H9 (cell line): ENCODE results near the gene CRACDL. TPM values are rescaled to one million over a fixed set of nuclear protein-coding genes. Genes with fewer than 3 reads are reported as not detected.

Experiments
- DNase-seq: peaks from one replicate; pipeline ENCODE4 v3.0.0-alpha.2; 2017
- H2AFZ ChIP-seq: one replicate; pipeline ENCODE4 v1.6.1; 2013; ENCODE audit warnings: mild to moderate bottlenecking, low read length, control low read depth, moderate library complexity
- H2AK5ac ChIP-seq: 2 replicates; pipeline ENCODE4 v1.6.1; 2013; ENCODE audit warnings: low read length, control low read depth, mixed read lengths; ENCODE audit not compliant: insufficient read length
- H2BK120ac ChIP-seq: one replicate; pipeline ENCODE4 v1.6.1; 2013; ENCODE audit warnings: low read depth, mild to moderate bottlenecking, low read length, control low read depth, inconsistent platforms; ENCODE audit not compliant: poor library complexity, severe bottlenecking
- H2BK12ac ChIP-seq: 2 replicates; pipeline ENCODE4 v1.6.1; 2013; ENCODE audit warnings: low read length, control low read depth, mixed read lengths, low read depth; ENCODE audit not compliant: insufficient read length
- H2BK15ac ChIP-seq: 2 replicates; pipeline ENCODE4 v1.6.1; 2013; ENCODE audit warnings: low read depth, low read length, control low read depth
- H2BK20ac ChIP-seq: one replicate; pipeline ENCODE4 v1.6.1; 2013; ENCODE audit warnings: low read depth, mild to moderate bottlenecking, low read length, control low read depth, inconsistent platforms; ENCODE audit not compliant: poor library complexity, severe bottlenecking
- H2BK5ac ChIP-seq: 2 replicates; pipeline ENCODE4 v1.6.1; 2013; ENCODE audit warnings: low read length, control low read depth, mixed read lengths; ENCODE audit not compliant: insufficient read length
- H3K14ac ChIP-seq: 2 replicates; pipeline ENCODE4 v1.6.1; 2013; ENCODE audit warnings: low read length, control low read depth; ENCODE audit not compliant: insufficient read depth
- H3K18ac ChIP-seq: 2 replicates; pipeline ENCODE4 v1.6.1; 2013; ENCODE audit warnings: low read depth, mild to moderate bottlenecking, mixed read lengths, low read length, control low read depth; ENCODE audit not compliant: insufficient read length
- H3K23ac ChIP-seq: 2 replicates; pipeline ENCODE4 v1.6.1; 2013; ENCODE audit warnings: low read length, control low read depth, mixed read lengths, low read depth; ENCODE audit not compliant: insufficient read length
- H3K23me2 ChIP-seq: 2 replicates; pipeline ENCODE4 v1.6.1; 2013; ENCODE audit warnings: low read depth, mild to moderate bottlenecking, mixed read lengths, low read length, control low read depth; ENCODE audit not compliant: insufficient read length, poor library complexity, severe bottlenecking
- H3K27ac ChIP-seq: 2 replicates; pipeline ENCODE4 v1.5.1; 2013; ENCODE audit warnings: low read length, control low read depth, mixed read lengths, low read depth; ENCODE audit not compliant: insufficient read length
- H3K27me3 ChIP-seq: 2 replicates; pipeline ENCODE4 v1.6.1; 2013; ENCODE audit warnings: low read length, control low read depth, inconsistent platforms; ENCODE audit not compliant: insufficient read depth
- H3K4ac ChIP-seq: 2 replicates; pipeline ENCODE4 v1.6.1; 2013; ENCODE audit warnings: low read depth, mild to moderate bottlenecking, control low read depth, inconsistent platforms, low read length, moderate library complexity
- H3K4me1 ChIP-seq: 2 replicates; pipeline ENCODE4 v1.6.1; 2013; ENCODE audit warnings: low read length, control low read depth, inconsistent platforms; ENCODE audit not compliant: insufficient read depth
- H3K4me2 ChIP-seq: 2 replicates; pipeline ENCODE4 v1.6.1; 2013; ENCODE audit warnings: low read length, control low read depth, mixed read lengths; ENCODE audit not compliant: insufficient read length, insufficient read depth
- H3K56ac ChIP-seq: 2 replicates; pipeline ENCODE4 v1.6.1; 2013; ENCODE audit warnings: low read depth, mild to moderate bottlenecking, mixed read lengths, low read length, control low read depth; ENCODE audit not compliant: insufficient read length
- H3K79me1 ChIP-seq: 2 replicates; pipeline ENCODE4 v1.6.1; 2013; ENCODE audit warnings: low read depth, mild to moderate bottlenecking, moderate library complexity, low read length, control low read depth, inconsistent platforms; ENCODE audit not compliant: insufficient read depth, poor library complexity, severe bottlenecking
- H3K79me2 ChIP-seq: 2 replicates; pipeline ENCODE4 v1.6.1; 2013; ENCODE audit warnings: low read length, control low read depth, inconsistent platforms; ENCODE audit not compliant: insufficient read depth
- H3K9ac ChIP-seq: 2 replicates; pipeline ENCODE4 v1.6.1; 2013; ENCODE audit warnings: low read length, control low read depth, mixed read lengths; ENCODE audit not compliant: insufficient read length; ENCODE audit errors: extremely low read depth
- H3K9me3 ChIP-seq: one replicate; pipeline ENCODE4 v1.6.1; 2013; ENCODE audit warnings: low read depth, low read length, inconsistent platforms; ENCODE audit not compliant: control insufficient read depth
- H3T11ph ChIP-seq: one replicate; pipeline ENCODE4 v1.6.1; 2013; ENCODE audit warnings: mild to moderate bottlenecking, low read length, control low read depth, inconsistent platforms
- H4K20me1 ChIP-seq: one replicate; pipeline ENCODE4 v1.6.1; 2013; ENCODE audit not compliant: control insufficient read depth, insufficient read length, insufficient read depth
- H4K5ac ChIP-seq: 2 replicates; pipeline ENCODE4 v1.6.1; 2013; ENCODE audit warnings: low read depth, mild to moderate bottlenecking, mixed read lengths, low read length, control low read depth; ENCODE audit not compliant: insufficient read length
- H4K8ac ChIP-seq: replicated peaks from 2 replicates; pipeline ENCODE4 v1.6.1; 2013; ENCODE audit warnings: low read length, control low read depth, mixed read lengths, low read depth; ENCODE audit not compliant: insufficient read length
- H4K91ac ChIP-seq: 2 replicates; pipeline ENCODE4 v1.6.1; 2013; ENCODE audit warnings: low read depth, mild to moderate bottlenecking, moderate library complexity, mixed read lengths, low read length, control low read depth; ENCODE audit not compliant: insufficient read length
- H3K27ac Mint-ChIP-seq, 3 experiments: 2 replicates in 2 of 3; 3 replicates in 1 of 3; pipeline ENCODE4 v1.8.0; 2020 to 2021; ENCODE audit warnings: mixed read lengths in 3 of 3, mild to moderate bottlenecking in 1 of 3, moderate library complexity in 1 of 3
- H3K27me3 Mint-ChIP-seq: 2 replicates; pipeline ENCODE4 v1.8.0; 2021; ENCODE audit warnings: low read depth, mild to moderate bottlenecking, moderate library complexity, mixed read lengths
- H3K36me3 Mint-ChIP-seq, 3 experiments: 2 replicates in 2 of 3; 3 replicates in 1 of 3; pipeline ENCODE4 v1.8.0; 2020 to 2021; ENCODE audit warnings: low read depth in 3 of 3, mixed read lengths in 3 of 3; ENCODE audit not compliant: insufficient read depth in 1 of 3
- H3K4me1 Mint-ChIP-seq, 2 experiments: 2 replicates each; pipeline ENCODE4 v1.8.0; 2020; ENCODE audit warnings: mixed read lengths in 2 of 2
- H3K4me3 Mint-ChIP-seq, 2 experiments: 2 replicates in 1 of 2; 3 replicates in 1 of 2; pipeline ENCODE4 v1.8.0; 2020 to 2021; ENCODE audit warnings: mild to moderate bottlenecking in 2 of 2, mixed read lengths in 2 of 2, moderate library complexity in 1 of 2
- H3K9me3 Mint-ChIP-seq, 2 experiments: 2 replicates in 1 of 2; 3 replicates in 1 of 2; pipeline ENCODE4 v1.8.0; 2020; ENCODE audit warnings: mild to moderate bottlenecking in 2 of 2, mixed read lengths in 2 of 2, moderate library complexity in 1 of 2
- WGBS: extraction: QIAGEN DNeasy Blood & Tissue Kit; methylation state at CpG from one replicate; pipeline ENCODE4 v1.1.7; 2013; ENCODE audit warnings: missing lambda C conversion rate, low lambda C conversion rate, mixed read lengths; ENCODE audit not compliant: insufficient read length; ENCODE audit errors: extremely low coverage; 5-methylcytosine and 5-hydroxymethylcytosine counted together
- total RNA-seq: library from RNA; stranded (reverse); gene quantifications from 2 replicates; pipeline ENCODE4 v1.2.1, GENCODE V29; 2021
- TF ChIP-seq, protein P1 (sequence below): fragments of 200-600 bp; sonication (generic); conservative IDR thresholded peaks from 3 replicates; pipeline ENCODE4 v1.8.0; 2021; ENCODE audit warnings: antibody characterized with exemption, mild to moderate bottlenecking

Gene CRACDL
- total RNA-seq, 1 experiment from 2014 or later, result 0.48 TPM

DNA sequence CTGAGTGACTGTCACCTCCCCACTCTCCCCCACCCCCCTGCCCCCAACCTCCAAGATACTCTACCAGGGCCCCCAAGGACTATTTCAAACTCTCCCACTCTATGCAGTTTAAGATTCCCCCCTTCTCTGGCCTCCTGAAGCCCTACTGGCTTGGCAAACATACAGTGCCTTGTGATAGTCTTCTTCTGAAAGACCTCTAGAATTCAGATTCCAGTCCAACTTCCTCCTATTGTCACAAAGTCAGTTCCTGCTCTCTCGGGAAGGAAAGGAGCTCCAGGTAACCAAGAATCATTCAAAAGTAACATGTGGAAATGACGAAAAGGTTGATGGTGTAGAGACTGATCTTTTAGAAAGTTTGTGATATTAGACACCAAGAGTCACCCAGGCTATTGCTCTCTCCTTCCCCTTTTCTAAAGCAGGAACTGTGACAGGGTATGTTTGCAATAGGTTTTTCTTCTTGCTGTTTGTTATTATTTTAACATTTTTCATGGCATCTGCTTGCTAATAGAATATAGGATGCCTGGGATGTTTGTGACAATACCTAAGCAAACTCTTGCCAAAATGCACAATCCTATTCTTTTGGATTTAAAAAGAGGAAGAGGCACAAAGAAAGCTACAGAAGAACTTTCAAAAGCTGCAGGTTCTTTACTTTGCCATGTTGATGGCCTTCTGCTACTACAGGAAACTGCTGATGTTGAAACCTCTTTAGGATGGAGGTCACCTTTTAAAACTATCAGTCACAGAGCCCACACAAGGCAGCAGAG, 111.6 kb downstream of the CRACDL start:
- H3K4me1 Mint-ChIP-seq, result peaks cover 0 to 2% of the 10 kb centered on the region in 2 experiments; a peak in 1 of 4 replicates

More for the DNA sequence above, 111.6 kb downstream of the CRACDL start:
- no peaks in the 10 kb centered on the region for H3K9me3 ChIP-seq
- no peak overlapping the region for H3K4me2 ChIP-seq
- H3K9ac ChIP-seq, result no peak overlapping the region
- H3K23ac ChIP-seq, result no peak overlapping the region
- H4K20me1 ChIP-seq, result no peaks in the 10 kb centered on the region
- no peak overlapping the region for H4K91ac ChIP-seq
- Mint-ChIP-seq H3K27me3 (peaks cover 63% of the 10 kb centered on the region), H3K27ac (no peak overlapping the region), H3K4me3 (0 out of 5 replicates have a peak overlapping the region, but pooled peaks of 1 of the 2 experiments have one; percentile 27), H3K36me3 (no peaks in the 10 kb centered on the region), H3K9me3 (peaks cover 0 to 4% of the 10 kb centered on the region in 2 experiments; a peak in 2 of 5 replicates)
- H2BK12ac ChIP-seq, result no peak overlapping the region
- H4K5ac ChIP-seq, result no peak overlapping the region
- H3K79me2 ChIP-seq, result no peaks in the 10 kb centered on the region
- no peak overlapping the region for H3K14ac ChIP-seq
- no peak overlapping the region for H2AK5ac ChIP-seq
- H3T11ph ChIP-seq, result no peak overlapping the region
- H2BK120ac ChIP-seq, result no peak overlapping the region
- no peak overlapping the region for H4K8ac ChIP-seq
- TF ChIP-seq, protein P1, sequence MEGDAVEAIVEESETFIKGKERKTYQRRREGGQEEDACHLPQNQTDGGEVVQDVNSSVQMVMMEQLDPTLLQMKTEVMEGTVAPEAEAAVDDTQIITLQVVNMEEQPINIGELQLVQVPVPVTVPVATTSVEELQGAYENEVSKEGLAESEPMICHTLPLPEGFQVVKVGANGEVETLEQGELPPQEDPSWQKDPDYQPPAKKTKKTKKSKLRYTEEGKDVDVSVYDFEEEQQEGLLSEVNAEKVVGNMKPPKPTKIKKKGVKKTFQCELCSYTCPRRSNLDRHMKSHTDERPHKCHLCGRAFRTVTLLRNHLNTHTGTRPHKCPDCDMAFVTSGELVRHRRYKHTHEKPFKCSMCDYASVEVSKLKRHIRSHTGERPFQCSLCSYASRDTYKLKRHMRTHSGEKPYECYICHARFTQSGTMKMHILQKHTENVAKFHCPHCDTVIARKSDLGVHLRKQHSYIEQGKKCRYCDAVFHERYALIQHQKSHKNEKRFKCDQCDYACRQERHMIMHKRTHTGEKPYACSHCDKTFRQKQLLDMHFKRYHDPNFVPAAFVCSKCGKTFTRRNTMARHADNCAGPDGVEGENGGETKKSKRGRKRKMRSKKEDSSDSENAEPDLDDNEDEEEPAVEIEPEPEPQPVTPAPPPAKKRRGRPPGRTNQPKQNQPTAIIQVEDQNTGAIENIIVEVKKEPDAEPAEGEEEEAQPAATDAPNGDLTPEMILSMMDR, result no peak
- no peak overlapping the region for H2BK20ac ChIP-seq
- H3K27ac ChIP-seq, result no peak overlapping the region
- peaks cover 3% of the 10 kb centered on the region for H3K23me2 ChIP-seq
- H3K4ac ChIP-seq, result no peak overlapping the region
- H2BK5ac ChIP-seq, result no peak overlapping the region
- H2BK15ac ChIP-seq, result no peak overlapping the region
- H3K79me1 ChIP-seq, result no peaks in the 10 kb centered on the region
- peaks cover 11% of the 10 kb centered on the region for H3K27me3 ChIP-seq
- no peaks in the 10 kb centered on the region for H3K4me1 ChIP-seq
- DNase-seq, result no peak
- no peak overlapping the region for H3K56ac ChIP-seq
- no peak overlapping the region for H2AFZ ChIP-seq
- no peak overlapping the region for H3K18ac ChIP-seq
- no CpG with 5 or more reads among the region's 2 CpGs for WGBS
